Measurements from ENCODE around the gene AGPS.

The AGPS gene

DNA sequence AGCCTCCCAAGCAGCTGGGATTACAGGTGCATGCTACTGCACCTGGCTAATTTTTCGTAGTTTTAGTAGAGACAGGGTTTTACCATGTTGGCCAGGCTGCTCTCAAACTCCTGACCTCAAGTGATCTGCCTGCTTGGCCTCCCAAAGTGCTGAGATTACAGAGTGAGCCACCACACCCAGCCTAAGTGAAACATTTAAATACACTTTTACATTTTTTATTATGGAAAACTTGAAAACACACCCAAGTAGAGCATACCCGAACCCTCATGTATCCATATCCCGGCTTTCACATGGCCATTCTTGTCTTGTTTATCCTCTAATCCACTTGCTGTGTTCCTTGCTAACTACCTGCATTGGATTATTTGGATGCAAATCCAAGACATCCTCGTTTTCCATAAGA, 13.2 kb upstream of the AGPS start:
- ATAC-seq (ENCODE audit: insufficient read depth, low read depth) (no peak), DNase-seq (no peak)
- no peak overlapping the region for H3K4me3 ChIP-seq (ENCODE audit: low read depth in 1 of 2, low read length in 2 of 2)
- no peak overlapping the region for H3K27ac ChIP-seq (ENCODE audit: low read length)
- peaks cover 5% of the 10 kb centered on the region; the same call in 1 of the 2 replicates for H3K36me3 ChIP-seq (ENCODE audit: insufficient read depth, low read length)
- no peak overlapping the region for H3K4me2 ChIP-seq (ENCODE audit: insufficient read depth, low read length)
- no peaks in the 10 kb centered on the region for H3K9me3 ChIP-seq (ENCODE audit: insufficient read depth, low read length, severe bottlenecking)
- no peak for TF ChIP-seq EZH2 (IDR thresholded peaks at IDR 0.05; ENCODE audit: borderline replicate concordance, low read depth, low read length, severe bottlenecking)
- TF ChIP-seq, protein P1, sequence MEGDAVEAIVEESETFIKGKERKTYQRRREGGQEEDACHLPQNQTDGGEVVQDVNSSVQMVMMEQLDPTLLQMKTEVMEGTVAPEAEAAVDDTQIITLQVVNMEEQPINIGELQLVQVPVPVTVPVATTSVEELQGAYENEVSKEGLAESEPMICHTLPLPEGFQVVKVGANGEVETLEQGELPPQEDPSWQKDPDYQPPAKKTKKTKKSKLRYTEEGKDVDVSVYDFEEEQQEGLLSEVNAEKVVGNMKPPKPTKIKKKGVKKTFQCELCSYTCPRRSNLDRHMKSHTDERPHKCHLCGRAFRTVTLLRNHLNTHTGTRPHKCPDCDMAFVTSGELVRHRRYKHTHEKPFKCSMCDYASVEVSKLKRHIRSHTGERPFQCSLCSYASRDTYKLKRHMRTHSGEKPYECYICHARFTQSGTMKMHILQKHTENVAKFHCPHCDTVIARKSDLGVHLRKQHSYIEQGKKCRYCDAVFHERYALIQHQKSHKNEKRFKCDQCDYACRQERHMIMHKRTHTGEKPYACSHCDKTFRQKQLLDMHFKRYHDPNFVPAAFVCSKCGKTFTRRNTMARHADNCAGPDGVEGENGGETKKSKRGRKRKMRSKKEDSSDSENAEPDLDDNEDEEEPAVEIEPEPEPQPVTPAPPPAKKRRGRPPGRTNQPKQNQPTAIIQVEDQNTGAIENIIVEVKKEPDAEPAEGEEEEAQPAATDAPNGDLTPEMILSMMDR (IDR thresholded peaks at IDR 0.05; ENCODE audit: borderline replicate concordance, extremely low read depth, low read length, poor library complexity, severe bottlenecking): no peak
- H2AFZ ChIP-seq (ENCODE audit: low read depth, low read length): no peak overlapping the region
- no peaks in the 10 kb centered on the region for H4K20me1 ChIP-seq (ENCODE audit: insufficient read depth, low read length)
- no peak overlapping the region for H3K9ac ChIP-seq (ENCODE audit: low read depth, low read length)
- peaks cover 5% of the 10 kb centered on the region for H3K79me2 ChIP-seq (ENCODE audit: insufficient read depth, low read length)
- no peaks in the 10 kb centered on the region for H3K27me3 ChIP-seq (ENCODE audit: insufficient read depth, low read length, poor library complexity)
- no peaks in the 10 kb centered on the region for H3K4me1 ChIP-seq (ENCODE audit: insufficient read depth, low read length)

DNA sequence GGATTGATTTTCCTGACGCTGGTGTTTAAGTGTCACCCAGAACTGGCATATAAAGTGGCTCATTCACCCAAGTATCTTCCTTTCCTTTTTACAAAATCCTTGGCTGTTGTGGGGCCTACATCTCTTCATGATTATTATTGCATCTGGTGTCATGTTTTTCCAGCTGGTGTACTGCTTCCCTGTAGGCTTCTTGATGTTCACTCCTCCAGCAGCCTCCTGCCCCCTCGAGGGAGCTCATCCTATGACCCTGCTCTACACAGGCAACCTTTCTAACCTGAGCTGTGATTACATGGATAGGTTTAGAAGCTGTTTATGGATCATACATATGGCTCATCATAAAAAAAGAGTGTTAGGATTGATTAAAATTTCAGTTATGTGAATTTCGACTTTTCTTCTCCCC, 12.4 kb upstream of the AGPS start:
- Histone ChIP-seq H3K4me3 (ENCODE audit: low read depth in 1 of 2, low read length in 2 of 2) (no peak overlapping the region), H3K36me3 (ENCODE audit: insufficient read depth, low read length) (peaks cover 5% of the 10 kb centered on the region; the same call in 1 of the 2 replicates), H3K4me2 (ENCODE audit: insufficient read depth, low read length) (no peak overlapping the region), H4K20me1 (ENCODE audit: insufficient read depth, low read length) (no peaks in the 10 kb centered on the region), H3K9me3 (ENCODE audit: insufficient read depth, low read length, severe bottlenecking) (no peaks in the 10 kb centered on the region), H3K27me3 (ENCODE audit: insufficient read depth, low read length, poor library complexity) (no peaks in the 10 kb centered on the region), H3K27ac (ENCODE audit: low read length) (no peak overlapping the region), H3K9ac (ENCODE audit: low read depth, low read length) (no peak overlapping the region), H2AFZ (ENCODE audit: low read depth, low read length) (no peak overlapping the region), H3K4me1 (ENCODE audit: insufficient read depth, low read length) (no peaks in the 10 kb centered on the region), H3K79me2 (ENCODE audit: insufficient read depth, low read length) (peaks cover 5% of the 10 kb centered on the region)
- DNase-seq (no peak), ATAC-seq (ENCODE audit: insufficient read depth, low read depth) (no peak)
- TF ChIP-seq EZH2 (IDR thresholded peaks at IDR 0.05; ENCODE audit: borderline replicate concordance, low read depth, low read length, severe bottlenecking): no peak
- TF ChIP-seq, protein P1 (IDR thresholded peaks at IDR 0.05; ENCODE audit: borderline replicate concordance, extremely low read depth, low read length, poor library complexity, severe bottlenecking): no peak

DNA sequence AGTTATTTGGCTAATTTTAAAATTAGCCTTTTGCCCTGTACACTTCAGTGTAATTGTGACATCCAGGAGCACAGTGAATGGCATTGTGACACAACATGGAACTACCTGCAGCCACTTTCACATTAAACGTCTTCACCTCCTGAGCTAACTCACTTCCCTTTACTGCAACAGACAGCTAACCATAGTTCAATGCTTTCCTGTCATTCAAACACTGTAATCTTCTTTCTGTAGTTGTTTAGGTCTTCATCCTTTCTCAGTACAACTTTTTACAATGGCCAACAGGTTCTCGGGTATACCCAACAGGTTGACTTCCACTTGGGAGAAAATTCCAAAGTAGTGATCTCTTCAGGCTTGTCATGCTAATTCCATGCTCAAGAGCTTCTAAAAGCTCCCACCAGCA, 8.6 kb upstream of the AGPS start:
- H3K79me2 ChIP-seq (ENCODE audit: insufficient read depth, low read length): peaks cover 20% of the 10 kb centered on the region
- no peak for DNase-seq
- peaks cover 5% of the 10 kb centered on the region; the same call in 1 of the 2 replicates for H3K36me3 ChIP-seq (ENCODE audit: insufficient read depth, low read length)
- ATAC-seq (ENCODE audit: insufficient read depth, low read depth): no peak
- no peaks in the 10 kb centered on the region for H3K9me3 ChIP-seq (ENCODE audit: insufficient read depth, low read length, severe bottlenecking)
- no peak overlapping the region for H3K4me3 ChIP-seq (ENCODE audit: low read depth in 1 of 2, low read length in 2 of 2)
- no peaks in the 10 kb centered on the region for H4K20me1 ChIP-seq (ENCODE audit: insufficient read depth, low read length)
- TF ChIP-seq, protein P1 (IDR thresholded peaks at IDR 0.05; ENCODE audit: borderline replicate concordance, extremely low read depth, low read length, poor library complexity, severe bottlenecking): no peak
- no peak for TF ChIP-seq EZH2 (IDR thresholded peaks at IDR 0.05; ENCODE audit: borderline replicate concordance, low read depth, low read length, severe bottlenecking)
- no peak overlapping the region for H3K4me2 ChIP-seq (ENCODE audit: insufficient read depth, low read length)
- H3K4me1 ChIP-seq (ENCODE audit: insufficient read depth, low read length): no peaks in the 10 kb centered on the region
- no peaks in the 10 kb centered on the region for H3K27me3 ChIP-seq (ENCODE audit: insufficient read depth, low read length, poor library complexity)
- no peak overlapping the region for H3K9ac ChIP-seq (ENCODE audit: low read depth, low read length)
- H2AFZ ChIP-seq (ENCODE audit: low read depth, low read length): no peak overlapping the region
- no peak overlapping the region for H3K27ac ChIP-seq (ENCODE audit: low read length)

DNA sequence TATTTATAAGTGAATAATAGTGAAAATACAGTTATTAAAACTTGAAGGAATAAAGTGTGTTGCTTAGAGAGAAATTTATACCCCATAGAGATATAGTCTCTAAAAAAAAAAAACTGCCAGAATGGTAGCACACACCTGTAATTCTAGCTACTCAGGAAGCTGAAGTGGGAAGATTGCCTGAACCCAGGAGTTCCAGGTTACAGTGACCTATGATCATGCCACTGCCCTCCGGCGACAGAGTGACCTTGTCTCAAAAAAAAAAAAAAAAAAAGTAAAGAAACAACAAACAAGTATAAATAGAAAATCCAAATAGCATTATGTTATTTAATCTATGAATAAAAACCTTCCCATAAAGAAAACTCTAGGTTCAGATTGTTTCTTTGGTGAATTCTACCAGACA, 7.4 kb upstream of the AGPS start:
- H2AFZ ChIP-seq (ENCODE audit: low read depth, low read length): no peak overlapping the region
- ATAC-seq (ENCODE audit: insufficient read depth, low read depth) (no peak), DNase-seq (no peak)
- H3K9me3 ChIP-seq (ENCODE audit: insufficient read depth, low read length, severe bottlenecking): no peaks in the 10 kb centered on the region
- no peak overlapping the region for H3K27ac ChIP-seq (ENCODE audit: low read length)
- H3K4me3 ChIP-seq (ENCODE audit: low read depth in 1 of 2, low read length in 2 of 2): no peak overlapping the region
- H4K20me1 ChIP-seq (ENCODE audit: insufficient read depth, low read length): no peaks in the 10 kb centered on the region
- TF ChIP-seq, protein P1 (IDR thresholded peaks at IDR 0.05; ENCODE audit: borderline replicate concordance, extremely low read depth, low read length, poor library complexity, severe bottlenecking): no peak
- no peak for TF ChIP-seq EZH2 (IDR thresholded peaks at IDR 0.05; ENCODE audit: borderline replicate concordance, low read depth, low read length, severe bottlenecking)
- H3K27me3 ChIP-seq (ENCODE audit: insufficient read depth, low read length, poor library complexity): no peaks in the 10 kb centered on the region
- peaks cover 2% of the 10 kb centered on the region; the same call in 1 of the 2 replicates for H3K36me3 ChIP-seq (ENCODE audit: insufficient read depth, low read length)
- no peak overlapping the region for H3K4me2 ChIP-seq (ENCODE audit: insufficient read depth, low read length)
- no peak overlapping the region for H3K9ac ChIP-seq (ENCODE audit: low read depth, low read length)
- H3K79me2 ChIP-seq (ENCODE audit: insufficient read depth, low read length): peaks cover 22% of the 10 kb centered on the region
- H3K4me1 ChIP-seq (ENCODE audit: insufficient read depth, low read length): no peaks in the 10 kb centered on the region

All from DND-41 (cell line).